Mucosa of descending colon (tissue), 3 donors: ENCODE data around the gene MMP7. TPM values are rescaled to one million over a fixed set of nuclear protein-coding genes. Genes with fewer than 3 reads are reported as not detected.

Source experiments
- ATAC-seq: fragments of 200-7000 bp; cut with Tn5 transposase; one replicate; pipeline ENCODE4 v1.9.1; 2020; ENCODE audit warnings: mild to moderate bottlenecking, moderate library complexity
- DNase-seq, 3 donors: peaks; one replicate each; pipeline ENCODE4 v3.0.0-alpha.2; 2020
- H3K36me3 ChIP-seq: fragments of 200-600 bp; one replicate; pipeline ENCODE4 v1.8.0; 2021; ENCODE audit warnings: low read depth, mild to moderate bottlenecking
- H3K4me1 ChIP-seq: fragments of 200-600 bp; one replicate; pipeline ENCODE4 v1.8.0; 2021; ENCODE audit warnings: low read depth, mild to moderate bottlenecking
- H3K4me3 ChIP-seq: fragments of 200-600 bp; one replicate; pipeline ENCODE4 v1.8.0; 2021; ENCODE audit warnings: mild to moderate bottlenecking
- H3K9me3 ChIP-seq: fragments of 200-600 bp; one replicate; pipeline ENCODE4 v1.8.0; 2021; ENCODE audit warnings: mild to moderate bottlenecking
- intact Hi-C, 2 donors: fragments of 100-400 bp; cut with DNase I in 1 of 2; cut with micrococcal nuclease in 1 of 2; formaldehyde crosslinking; loops; one replicate each; pipeline versions ENCODE4 v1.11.0 to v1.11.1; 2022; cut with DNase I, micrococcal nuclease
- total RNA-seq, 3 donors: library from RNA; stranded (reverse); fragmentation: NEBNext Ultra II Directional in 2 of 3; extraction: Animal tissue kit (Norgen Biotek cat#: 25700) in 2 of 3; gene quantifications; one replicate each; pipeline versions ENCODE4 v1.2.1 to v1.2.4, GENCODE V29; 2021 to 2023
- TF ChIP-seq, protein P1 (sequence below): fragments of 200-600 bp; IDR thresholded peaks from one replicate; pipeline ENCODE4 v1.8.0; 2022; ENCODE audit warnings: antibody characterized with exemption, mild to moderate bottlenecking
- donor health status: DM: no; HTN: no; CAD: no; lungs with moderate emphysema.
- donor health status: DM: no; HTN: no; CAD: no.
- donor health status: DM: no; HTN: yes; CAD: no.

Gene MMP7
- total RNA-seq, 3 donors from 2014 or later: not detected

DNA sequence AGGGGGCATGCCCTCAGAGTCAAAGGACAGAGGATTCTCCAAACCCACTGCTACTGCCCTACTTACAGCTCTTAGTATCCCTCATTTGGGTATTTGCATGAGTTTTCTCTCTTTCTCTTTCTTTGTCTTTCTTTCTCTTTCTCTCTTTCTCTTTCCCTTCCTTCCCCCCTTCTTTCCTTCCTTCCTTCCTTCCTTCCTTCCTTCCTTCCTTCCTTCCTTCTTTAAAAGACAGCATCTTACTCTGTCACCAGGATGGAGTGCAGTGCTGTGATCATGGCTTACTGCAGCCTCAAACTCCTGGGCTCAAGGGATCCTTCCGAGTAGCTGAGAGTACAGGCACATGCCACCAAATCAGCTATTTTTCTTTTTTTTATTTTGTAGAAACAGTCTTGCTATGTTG, 14.0 kb upstream of the MMP7 start:
- intact Hi-C loops: no loop called here

DNA sequence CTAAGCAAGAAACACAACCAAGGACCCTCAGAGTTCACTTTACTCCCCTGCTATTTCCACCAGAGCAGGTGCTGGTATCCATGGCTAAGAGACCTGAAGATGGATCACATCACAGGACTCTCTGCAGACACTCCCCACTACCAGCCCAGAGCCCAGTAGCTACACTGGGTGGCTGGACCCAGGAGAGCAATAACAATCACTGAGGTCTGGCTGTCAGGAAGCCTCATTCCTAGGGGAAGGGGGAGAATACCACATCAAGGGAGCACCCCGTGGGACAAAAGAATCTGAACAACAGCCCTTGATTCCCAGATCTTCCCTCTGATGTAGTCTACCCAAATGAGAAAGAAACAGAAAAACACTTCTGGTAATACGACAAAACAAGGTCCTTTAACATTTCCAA, 9.0 kb upstream of the MMP7 start:
- no peaks in the 10 kb centered on the region for H3K9me3 ChIP-seq
- TF ChIP-seq, protein P1, sequence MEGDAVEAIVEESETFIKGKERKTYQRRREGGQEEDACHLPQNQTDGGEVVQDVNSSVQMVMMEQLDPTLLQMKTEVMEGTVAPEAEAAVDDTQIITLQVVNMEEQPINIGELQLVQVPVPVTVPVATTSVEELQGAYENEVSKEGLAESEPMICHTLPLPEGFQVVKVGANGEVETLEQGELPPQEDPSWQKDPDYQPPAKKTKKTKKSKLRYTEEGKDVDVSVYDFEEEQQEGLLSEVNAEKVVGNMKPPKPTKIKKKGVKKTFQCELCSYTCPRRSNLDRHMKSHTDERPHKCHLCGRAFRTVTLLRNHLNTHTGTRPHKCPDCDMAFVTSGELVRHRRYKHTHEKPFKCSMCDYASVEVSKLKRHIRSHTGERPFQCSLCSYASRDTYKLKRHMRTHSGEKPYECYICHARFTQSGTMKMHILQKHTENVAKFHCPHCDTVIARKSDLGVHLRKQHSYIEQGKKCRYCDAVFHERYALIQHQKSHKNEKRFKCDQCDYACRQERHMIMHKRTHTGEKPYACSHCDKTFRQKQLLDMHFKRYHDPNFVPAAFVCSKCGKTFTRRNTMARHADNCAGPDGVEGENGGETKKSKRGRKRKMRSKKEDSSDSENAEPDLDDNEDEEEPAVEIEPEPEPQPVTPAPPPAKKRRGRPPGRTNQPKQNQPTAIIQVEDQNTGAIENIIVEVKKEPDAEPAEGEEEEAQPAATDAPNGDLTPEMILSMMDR: no peak
- intact Hi-C loops: no loop called here
- DNase-seq (no peak), ATAC-seq (no peak)
- no peak overlapping the region for H3K4me3 ChIP-seq
- no peaks in the 10 kb centered on the region for H3K36me3 ChIP-seq
- no peaks in the 10 kb centered on the region for H3K4me1 ChIP-seq

More for the DNA sequence above, 14.0 kb upstream of the MMP7 start:
- DNase-seq: no peak
- H3K4me1 ChIP-seq: no peaks in the 10 kb centered on the region
- TF ChIP-seq, protein P1: no peak
- H3K4me3 ChIP-seq: no peak overlapping the region
- H3K36me3 ChIP-seq: no peaks in the 10 kb centered on the region
- no peak for ATAC-seq
- no peaks in the 10 kb centered on the region for H3K9me3 ChIP-seq

DNA sequence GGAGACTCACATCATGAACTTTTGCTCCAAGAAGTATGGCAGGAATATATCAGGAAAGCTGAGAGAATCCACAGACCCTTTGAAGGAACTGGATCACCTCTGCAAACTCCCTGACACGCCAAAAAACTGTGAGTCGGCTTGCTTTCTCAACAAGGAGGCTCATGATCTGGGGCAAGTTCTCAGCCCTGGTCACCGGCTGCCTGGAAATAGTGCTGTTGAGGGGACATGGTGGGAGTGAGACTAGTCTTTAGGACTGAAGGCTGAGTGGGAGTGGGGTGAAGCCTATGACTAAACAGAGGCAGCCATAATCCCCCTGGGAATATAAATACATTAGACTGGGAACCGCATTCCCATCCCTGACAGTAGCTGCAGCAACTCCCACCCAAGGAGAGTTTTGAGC, 8.4 kb upstream of the MMP7 start:
- TF ChIP-seq, protein P1: no peak
- Histone ChIP-seq H3K4me1 (no peaks in the 10 kb centered on the region), H3K9me3 (no peaks in the 10 kb centered on the region), H3K36me3 (no peaks in the 10 kb centered on the region), H3K4me3 (no peak overlapping the region)
- ATAC-seq (no peak), DNase-seq (no peak)
- intact Hi-C loops: no loop called here

DNA sequence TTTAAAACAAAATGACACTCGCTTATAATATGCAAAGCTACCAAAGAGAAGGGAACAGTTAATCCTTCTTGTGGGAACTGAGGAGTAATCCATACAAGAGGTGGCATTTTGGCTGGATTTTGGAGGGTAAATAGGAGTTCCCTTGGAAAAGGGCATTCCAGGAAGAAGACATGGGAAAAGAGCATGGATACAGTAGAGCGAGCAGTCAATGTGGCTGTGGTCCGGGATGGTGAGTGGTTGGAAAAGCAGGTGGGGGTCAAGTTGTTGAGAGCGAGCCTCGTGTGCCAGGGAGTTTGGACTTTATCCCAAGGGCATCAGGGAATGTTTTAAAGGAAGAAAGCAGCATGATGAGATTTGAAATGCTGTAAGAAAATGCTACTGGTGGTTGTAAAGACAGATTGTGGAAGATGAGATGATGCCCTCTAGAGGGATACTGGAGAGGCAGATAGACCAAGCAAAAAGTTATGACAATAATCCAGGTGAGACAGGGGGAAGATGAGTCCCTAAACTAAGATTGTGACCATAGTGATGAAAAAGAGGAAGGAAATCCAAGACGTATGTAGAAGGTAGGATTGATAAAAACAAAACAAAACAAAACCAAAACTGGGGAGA, 3.8 kb upstream of the MMP7 start:
- no peak for DNase-seq
- TF ChIP-seq, protein P1: no peak
- Histone ChIP-seq H3K4me1 (no peaks in the 10 kb centered on the region), H3K36me3 (no peaks in the 10 kb centered on the region), H3K4me3 (no peak overlapping the region), H3K9me3 (no peaks in the 10 kb centered on the region)
- intact Hi-C loops: no loop called here
- ATAC-seq: no peak

GRCh38 chr11:102528618-102529017, 1.9 kb downstream of the MMP7 start:
- TF ChIP-seq, protein P1: no peak
- intact Hi-C loops: no loop called here
- no peak overlapping the region for H3K4me3 ChIP-seq
- H3K9me3 ChIP-seq: no peaks in the 10 kb centered on the region
- no peaks in the 10 kb centered on the region for H3K4me1 ChIP-seq
- no peak for DNase-seq
- no peak for ATAC-seq
- H3K36me3 ChIP-seq: no peaks in the 10 kb centered on the region

GRCh38 chr11:102527684-102528083, 2.9 kb downstream of the MMP7 start:
- intact Hi-C loops: no loop called here
- Histone ChIP-seq H3K4me3 (no peak overlapping the region), H3K36me3 (no peaks in the 10 kb centered on the region), H3K4me1 (no peaks in the 10 kb centered on the region), H3K9me3 (no peaks in the 10 kb centered on the region)
- TF ChIP-seq, protein P1: no peak
- ATAC-seq: no peak
- DNase-seq: no peak
